ENCODE measurements around the gene PMEPA1. TPM values are rescaled to one million over a fixed set of nuclear protein-coding genes. Genes with fewer than 3 reads are reported as not detected.
A peak's percentile ranks its signal among the peaks of the same experiment; 100 is the strongest.

PMEPA1 gene
- total and polyA plus RNA-seq, 2 donors (not counting 3 experiments of a cell fraction or from before 2014, with no cell fraction given), result 31.6 to 33.2 TPM

- Histone ChIP-seq H3K79me2 (ENCODE audit: control insufficient read depth, insufficient read depth, low read length) (peaks cover 68% of the 10 kb centered on the region), H3K9me1 (replicated peaks; ENCODE audit: control insufficient read depth, extremely low read depth, insufficient read depth, low read length) (no peaks in the 10 kb centered on the region), H2AFZ (ENCODE audit: low read depth, low read length) (no peak overlapping the region), H3K4me2 (ENCODE audit: insufficient read depth, low read length) (peak overlapping the region; percentile 71), H3K36me3 (ENCODE audit: control insufficient read depth in 2 of 2, extremely low read depth in 1 of 2, insufficient read depth in 2 of 2, low read length in 2 of 2) (peaks cover 0 to 6% of the 10 kb centered on the region in 2 experiments), H3K9ac (replicated peaks; ENCODE audit: extremely low read depth, insufficient read depth, low read length) (peak overlapping the region; percentile 50), H4K20me1 (replicated peaks; ENCODE audit: control insufficient read depth, extremely low read depth, insufficient read depth, low read length) (peaks cover 3% of the 10 kb centered on the region), H3K4me3 (replicated peaks in 1 of 3; ENCODE audit: insufficient read depth in 1 of 3, low read depth in 1 of 3, low read length in 3 of 3) (no peak overlapping the region), H3K9me3 (replicated peaks; ENCODE audit: control insufficient read depth, insufficient read depth, low read length) (no peaks in the 10 kb centered on the region), H3K27ac (ENCODE audit: insufficient read depth, low read depth, low read length) (peak overlapping the region; percentile 80), H3K4me1 (ENCODE audit: control insufficient read depth, extremely low read depth, insufficient read depth, low read length) (peaks cover 30% of the 10 kb centered on the region), H3K27me3 (ENCODE audit: control insufficient read depth in 2 of 2, insufficient read depth in 2 of 2, low read length in 2 of 2) (no peaks in the 10 kb centered on the region)
- dilution Hi-C loops (cut with MboI; ENCODE audit: extremely low pct_ligation_motif_present, low sequenced_read_pairs) (no loop called here), intact Hi-C loops (cut with micrococcal nuclease) (no loop called here)
- no TSS peak for BruUV-seq (replicated peaks)
- CTCF ChIA-PET, result interaction anchor here (0.6 to 3.3 kb wide), 11 partner anchors 9 to 483 kb away, joined by 3 to 22 read pairs (median 4); partner anchors contain the start of gene PMEPA1
- DNase-seq (ENCODE audit: low read depth, low spot score) (no peak), FAIRE-seq (no peak)
- no peak for TF ChIP-seq POLR2A (IDR thresholded peaks at IDR 0.05; ENCODE audit: low read depth, low read length)
- TF ChIP-seq JUN (IDR thresholded peaks at IDR 0.05; ENCODE audit: borderline replicate concordance, insufficient read depth, insufficient read length, low read depth), result no peak
- TF ChIP-seq POLR2AphosphoS5 (IDR thresholded peaks at IDR 0.05; ENCODE audit: insufficient read depth, low read depth, low read length), result no peak
- TF ChIP-seq MAX (IDR thresholded peaks at IDR 0.05; ENCODE audit: insufficient read depth, insufficient read length), result no peak
- TF ChIP-seq MYC (IDR thresholded peaks at IDR 0.05; ENCODE audit: low read depth, low read length), result no peak
- no peak for TF ChIP-seq GATA2 (IDR thresholded peaks at IDR 0.05; ENCODE audit: insufficient read depth, insufficient read length, low read depth, low read length)
- TF ChIP-seq CTCF (IDR thresholded peaks at IDR 0.05; ENCODE audit: extremely low read depth in 1 of 2, insufficient read depth in 1 of 2, low read depth in 1 of 2, low read length in 2 of 2), result no peak
- TF ChIP-seq FOS (IDR thresholded peaks at IDR 0.05; ENCODE audit: borderline replicate concordance, insufficient read depth, low read length), result no peak
- no peak for TF ChIP-seq EZH2 (IDR thresholded peaks at IDR 0.05; ENCODE audit: borderline replicate concordance, low read depth, low read length, severe bottlenecking)
- POLR2A ChIA-PET, result interaction anchor here (1.4 kb wide), 1 partner anchor 52 kb away, joined by 4 read pairs; no protein-coding TSS in a partner anchor
Measured at GRCh38 chr20:57697543-57697942, 12.3 kb downstream of the PMEPA1 start.

Measured in endothelial cell of umbilical vein (primary cell).